ENCODE data around the gene NRP1.

Gene NRP1

DNA sequence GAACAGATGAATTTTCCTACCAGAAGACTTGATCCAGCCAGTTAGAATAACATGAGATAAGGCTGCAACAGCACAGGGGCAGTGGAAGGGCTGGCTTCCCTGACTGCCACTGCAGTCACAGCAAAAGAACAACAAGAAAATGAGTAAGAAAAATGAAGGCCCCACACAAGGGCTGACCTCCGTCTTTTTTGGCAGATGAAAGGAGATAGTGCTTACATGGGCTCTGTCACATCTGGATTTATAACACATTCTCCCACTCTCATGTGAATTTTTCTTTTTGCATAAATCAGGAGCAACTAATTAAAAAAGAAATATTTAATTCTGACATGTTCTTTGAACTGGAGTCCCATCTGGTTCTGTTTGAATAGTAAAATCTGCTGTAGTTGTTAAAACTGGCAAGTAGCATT, 99.6 kb downstream of the NRP1 start:
- H3K4me3 ChIP-seq (ENCODE audit: control insufficient read depth, low read depth, low read length): no peak overlapping the region
- peak; percentile 42 for DNase-seq (ENCODE audit: low read depth)
- no peak for TF ChIP-seq CTCF (conservative IDR thresholded peaks at IDR 0.05; ENCODE audit: control insufficient read depth, insufficient read depth, low read depth, low read length)

DNA sequence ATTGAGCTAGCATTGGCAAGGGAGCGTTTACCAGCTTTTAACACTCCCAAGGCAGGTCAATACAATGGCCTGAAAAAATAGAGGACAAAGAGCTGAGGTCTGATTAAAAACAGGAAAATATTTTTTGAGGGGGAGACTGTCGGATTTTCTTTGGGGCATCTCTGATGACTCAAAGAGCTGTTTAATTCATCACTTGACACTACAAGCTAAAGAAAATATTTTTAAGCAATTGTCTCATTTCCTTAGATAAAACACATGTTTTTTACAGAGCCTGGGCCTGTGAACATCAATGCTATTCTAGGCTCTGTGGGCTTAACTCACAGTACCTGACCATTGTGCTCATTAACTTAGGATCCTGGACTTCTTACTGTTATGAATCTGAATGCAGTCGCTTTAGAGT, 100.8 kb downstream of the NRP1 start:
- no peak overlapping the region for H3K4me3 ChIP-seq (ENCODE audit: control insufficient read depth, low read depth, low read length)
- no peak for TF ChIP-seq CTCF (conservative IDR thresholded peaks at IDR 0.05; ENCODE audit: control insufficient read depth, insufficient read depth, low read depth, low read length)
- DNase-seq (ENCODE audit: low read depth): no peak

DNA sequence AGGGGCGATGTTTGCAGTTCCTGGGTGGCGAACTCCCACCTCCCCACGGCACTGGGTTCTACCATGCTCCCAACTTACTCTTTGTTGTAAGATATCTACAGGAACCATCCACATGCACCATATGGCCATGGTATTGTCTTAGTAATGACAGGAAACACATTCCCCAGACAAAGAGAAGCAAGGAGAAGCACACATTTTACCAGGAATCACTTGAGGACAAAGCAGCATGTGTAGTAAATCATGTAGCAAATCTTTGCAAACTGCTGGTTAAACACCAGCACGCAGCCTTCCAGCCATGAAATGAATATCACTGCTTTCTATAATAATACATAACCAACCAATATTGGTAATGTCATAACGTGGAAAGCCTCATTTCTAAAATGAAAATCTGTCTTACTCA, 101.2 kb downstream of the NRP1 start:
- TF ChIP-seq CTCF (conservative IDR thresholded peaks at IDR 0.05; ENCODE audit: control insufficient read depth, insufficient read depth, low read depth, low read length): no peak
- no peak for DNase-seq (ENCODE audit: low read depth)
- H3K4me3 ChIP-seq (ENCODE audit: control insufficient read depth, low read depth, low read length): no peak overlapping the region

- no peak for TF ChIP-seq CTCF (conservative IDR thresholded peaks at IDR 0.05; ENCODE audit: control insufficient read depth, insufficient read depth, low read depth, low read length)
- no peak for DNase-seq (ENCODE audit: low read depth)
- H3K4me3 ChIP-seq (ENCODE audit: control insufficient read depth, low read depth, low read length): no peak overlapping the region
Observed at GRCh38 chr10:33231621-33232350, 102.7 kb downstream of the NRP1 start.

DNA sequence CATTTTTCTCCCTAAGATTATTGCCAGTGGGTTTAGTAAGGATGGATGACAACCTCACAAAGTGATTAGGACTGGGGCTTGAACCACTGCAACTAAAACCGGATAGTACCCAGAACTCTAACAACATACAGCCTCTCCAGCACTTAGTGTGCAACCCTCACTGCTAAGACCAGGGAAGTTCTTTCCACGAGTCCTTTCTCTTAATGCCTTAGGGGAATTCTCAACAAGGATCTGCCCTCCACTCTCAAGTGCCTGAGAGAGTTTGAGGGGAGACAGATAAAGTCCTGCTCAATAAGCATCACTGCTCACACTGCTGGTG, 104.6 kb downstream of the NRP1 start:
- DNase-seq (ENCODE audit: low read depth): no peak
- TF ChIP-seq CTCF (conservative IDR thresholded peaks at IDR 0.05; ENCODE audit: control insufficient read depth, insufficient read depth, low read depth, low read length): no peak
- no peak overlapping the region for H3K4me3 ChIP-seq (ENCODE audit: control insufficient read depth, low read depth, low read length)

- no peak for TF ChIP-seq CTCF (conservative IDR thresholded peaks at IDR 0.05; ENCODE audit: control insufficient read depth, insufficient read depth, low read depth, low read length)
- peak; percentile 40 for DNase-seq (ENCODE audit: low read depth)
- H3K4me3 ChIP-seq (ENCODE audit: control insufficient read depth, low read depth, low read length): no peak overlapping the region
Observed at GRCh38 chr10:33229252-33229948, 105.1 kb downstream of the NRP1 start.

Measured in fibroblast of mammary gland (primary cell).